GOT3 (cell line): Measurements from ENCODE around the gene MAP4.

ENCODE experiments used
- DNase-seq: peaks from one replicate; lab custom pipeline; 2025; ENCODE audit warnings: mixed read lengths; lab: John Stamatoyannopoulos, UW

Gene MAP4

GRCh38 chr3:47971081-47971480 lies 45.1 kb downstream of the MAP4 start:
- no peak for DNase-seq

GRCh38 chr3:47964740-47965139 lies 51.5 kb downstream of the MAP4 start:
- no peak for DNase-seq

- DNase-seq: no peak
Measured at GRCh38 chr3:47961815-47962606, 54.2 kb downstream of the MAP4 start.

GRCh38 chr3:47961036-47961435 lies 55.2 kb downstream of the MAP4 start:
- DNase-seq: no peak

- DNase-seq: no peak
Measured at GRCh38 chr3:47956521-47956920, 59.7 kb downstream of the MAP4 start.

- no peak for DNase-seq
Measured at GRCh38 chr3:47954567-47954966, 61.6 kb downstream of the MAP4 start.

GRCh38 chr3:47950453-47951169 lies 65.6 kb downstream of the MAP4 start:
- no peak for DNase-seq

GRCh38 chr3:47949979-47950378 lies 66.2 kb downstream of the MAP4 start:
- no peak for DNase-seq

- DNase-seq: no peak
Measured at GRCh38 chr3:47940232-47940631, 76.0 kb downstream of the MAP4 start.

GRCh38 chr3:47932421-47932820 lies 83.8 kb downstream of the MAP4 start:
- no peak for DNase-seq

GRCh38 chr3:47930979-47931378 lies 85.2 kb downstream of the MAP4 start:
- DNase-seq: no peak

- no peak for DNase-seq
Measured at GRCh38 chr3:47916696-47917095, 99.5 kb downstream of the MAP4 start.

GRCh38 chr3:47916201-47916600 lies 100.0 kb downstream of the MAP4 start:
- no peak for DNase-seq

- DNase-seq: no peak
Measured at GRCh38 chr3:47912006-47912504, 104.2 kb downstream of the MAP4 start.

GRCh38 chr3:47910777-47911440 lies 105.3 kb downstream of the MAP4 start:
- peak; percentile 7 for DNase-seq

GRCh38 chr3:47910233-47910632 lies 106.0 kb downstream of the MAP4 start:
- DNase-seq: no peak

GRCh38 chr3:47909607-47910006 lies 106.6 kb downstream of the MAP4 start:
- DNase-seq: no peak

GRCh38 chr3:47908744-47909143 lies 107.5 kb downstream of the MAP4 start:
- DNase-seq: no peak

- no peak for DNase-seq
Measured at GRCh38 chr3:47907784-47908183, 108.4 kb downstream of the MAP4 start.

GRCh38 chr3:47902746-47903145 lies 113.5 kb downstream of the MAP4 start:
- DNase-seq: no peak

GRCh38 chr3:47901280-47901833 lies 114.9 kb downstream of the MAP4 start:
- no peak for DNase-seq

- DNase-seq: no peak
Measured at GRCh38 chr3:47899495-47900108, 116.6 kb downstream of the MAP4 start.
